Measurements from ENCODE around the gene IGF2R.
A peak's percentile ranks its signal among the peaks of the same experiment; 100 is the strongest.

The IGF2R gene

DNA sequence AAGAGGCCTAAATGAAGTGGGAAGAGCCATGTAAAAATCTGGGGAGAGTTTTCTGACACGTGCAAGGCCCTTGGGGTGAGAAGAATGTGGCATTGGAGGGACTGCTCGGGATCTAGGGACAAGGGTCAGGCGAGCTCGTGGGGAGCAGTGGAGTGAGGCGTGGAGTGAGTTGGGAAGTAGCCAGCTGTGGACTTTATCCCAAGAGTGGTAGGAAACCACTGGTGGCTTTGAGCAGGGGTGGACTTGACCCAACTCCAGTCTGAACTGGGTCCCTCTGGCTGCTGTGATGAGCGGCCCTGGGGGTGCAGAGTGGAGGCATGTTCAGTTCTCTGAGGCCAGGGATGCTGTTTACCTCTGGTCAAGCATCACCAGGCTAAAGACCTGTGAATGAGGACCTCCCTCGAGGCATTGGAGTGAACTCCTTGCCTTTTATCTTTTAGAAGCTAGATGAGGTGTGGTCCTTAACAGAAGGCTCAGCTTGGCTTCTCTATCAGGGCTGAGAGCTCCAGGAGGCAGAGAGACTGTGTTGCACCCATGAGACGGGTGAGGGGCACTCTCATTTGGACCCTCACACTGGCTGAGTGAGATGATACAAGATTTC, 173.3 kb downstream of the IGF2R start:
- no peak for DNase-seq

DNA sequence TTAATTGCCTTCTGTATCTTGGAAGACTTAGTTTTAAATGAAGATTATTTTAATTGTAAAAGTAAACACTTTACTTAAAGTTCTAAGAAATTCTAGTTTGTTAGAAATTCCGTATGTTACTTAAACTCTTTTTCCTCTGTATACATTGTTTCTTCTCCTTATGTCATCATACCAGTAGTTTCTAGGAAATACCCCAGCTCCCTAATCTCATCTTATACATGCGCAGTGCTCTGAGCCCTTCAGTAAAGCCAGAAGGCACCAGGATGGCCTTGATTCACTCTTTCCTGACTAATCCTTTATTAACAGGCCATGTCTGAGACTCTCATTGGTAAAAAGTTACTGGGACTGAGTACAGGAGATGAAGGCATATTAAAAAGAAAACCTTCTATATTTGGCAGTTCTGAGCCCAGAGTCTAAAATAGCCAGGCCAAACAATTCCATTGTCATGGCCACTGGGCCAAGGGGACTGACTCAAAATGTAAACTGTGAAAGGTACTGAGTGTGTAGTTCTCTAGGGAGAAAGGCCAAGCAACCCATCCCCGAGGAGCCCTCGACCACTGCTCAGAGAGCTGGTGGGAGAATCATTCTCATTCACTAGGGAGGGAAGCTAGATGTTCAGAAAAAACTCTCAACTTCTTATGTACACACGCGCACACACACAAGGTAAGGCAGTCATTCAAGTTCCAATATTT, 177.7 kb downstream of the IGF2R start:
- no peak for DNase-seq

DNA sequence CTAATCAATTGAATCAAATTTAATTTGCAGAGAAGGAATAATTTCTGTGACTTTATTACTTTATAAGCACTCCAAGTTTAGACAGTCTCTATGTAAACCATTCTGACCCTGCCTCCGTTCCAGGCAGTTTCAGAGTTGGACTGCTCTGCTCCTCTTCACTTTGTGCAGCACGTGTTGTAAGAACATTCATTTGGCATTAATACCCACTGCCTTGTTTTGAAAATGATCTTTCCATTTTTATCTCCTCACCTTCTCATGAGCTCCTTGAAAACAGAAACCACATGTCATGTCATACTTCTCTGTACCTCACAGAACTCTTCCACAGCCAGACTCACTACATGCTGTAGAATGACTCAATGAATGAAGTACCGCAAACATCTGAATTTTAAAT, 178.3 kb downstream of the IGF2R start:
- no peak for DNase-seq

DNA sequence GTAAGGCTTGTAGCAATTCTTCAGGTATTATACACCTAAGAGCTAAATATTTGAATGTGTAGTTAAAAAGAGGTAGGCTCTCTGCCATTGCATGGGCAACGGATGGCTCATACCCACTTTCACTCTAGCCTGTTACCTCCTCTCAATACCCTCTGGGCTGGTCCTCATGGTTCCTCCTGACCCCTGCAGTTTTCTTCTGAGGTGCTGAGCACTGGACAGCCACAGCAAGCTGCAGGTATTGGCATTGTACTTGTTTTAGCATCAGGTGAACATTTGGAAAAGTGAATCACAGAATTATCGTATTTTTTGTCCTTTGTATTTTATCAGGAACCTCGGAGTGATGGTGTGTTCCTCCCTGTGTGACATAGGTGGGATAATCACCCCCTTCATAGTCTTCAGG, 185.6 kb downstream of the IGF2R start:
- DNase-seq, result no peak

DNA sequence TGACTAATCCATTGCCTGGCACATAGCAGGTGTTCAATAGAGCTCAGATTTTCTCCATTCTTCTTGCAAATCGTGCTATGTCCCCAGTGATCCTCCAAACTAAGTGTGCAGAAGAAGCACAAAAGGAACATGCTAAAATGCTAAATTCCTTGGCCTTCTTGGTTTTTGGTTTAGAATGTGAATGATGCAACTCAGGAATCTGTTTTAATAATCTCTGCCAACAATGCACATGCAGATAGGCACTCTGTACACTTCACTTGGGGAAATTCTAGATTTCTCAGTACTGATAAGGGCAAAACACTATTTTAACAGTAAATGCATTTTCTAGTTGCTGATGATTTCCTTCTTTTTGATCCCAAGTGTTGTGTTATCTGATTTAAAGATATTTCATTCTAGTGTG, 188.0 kb downstream of the IGF2R start:
- DNase-seq, result peak; percentile 17

DNA sequence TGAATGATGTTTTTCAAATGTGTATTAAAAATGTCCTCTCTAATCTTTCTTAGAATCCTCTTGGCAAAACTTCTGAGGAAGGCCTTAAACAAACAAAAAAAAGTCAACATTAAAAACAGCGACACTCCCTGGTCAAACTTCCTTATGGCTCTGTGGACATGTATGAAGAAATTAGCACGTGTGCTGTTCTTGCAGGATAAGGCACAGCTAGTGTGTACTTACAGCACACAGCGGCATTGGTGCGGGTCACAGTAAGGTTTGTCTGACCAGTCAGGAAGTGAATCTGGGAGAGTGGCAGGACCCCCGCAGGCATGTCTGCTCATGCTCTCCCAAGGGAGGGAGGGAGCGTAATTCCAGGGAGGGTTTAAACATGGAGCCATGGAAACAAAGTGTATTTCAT, 191.6 kb downstream of the IGF2R start:
- DNase-seq, result no peak
